GM21447 (cell line): ENCODE results near the gene EEF2.
"Not testable (repeated sequence)": the region's sequence is repeated elsewhere in the genome, so short reads cannot be mapped to it uniquely, and the experiment has no call there.

Experiments used
- ATAC-seq: cut with Tn5 transposase; IDR thresholded peaks from one replicate; pipeline ENCODE4 v1.9.1; 2021; ENCODE audit not compliant: unreplicated experiment

Gene EEF2

GRCh38 chr19:3970808-3971598, 14.3 kb downstream of the EEF2 start, which contains the start of gene DAPK3:
Gene DAPK3 (minus strand): TSS chr19:3971099. CDS start chr19:3969735, 1,364 bp downstream.
- peak; percentile 85 for ATAC-seq

GRCh38 chr19:3970313-3970807, 14.9 kb downstream of the EEF2 start:
- no peak for ATAC-seq

GRCh38 chr19:3969435-3970312, 15.6 kb downstream of the EEF2 start:
- ATAC-seq = no peak

GRCh38 chr19:3968556-3969434, 16.5 kb downstream of the EEF2 start:
- no peak for ATAC-seq

- not testable (repeated sequence) for ATAC-seq
Observed at GRCh38 chr19:3967983-3968382, 17.3 kb downstream of the EEF2 start.

GRCh38 chr19:3966051-3967017, 18.9 kb downstream of the EEF2 start:
- ATAC-seq = no peak

- ATAC-seq = no peak
Observed at GRCh38 chr19:3964256-3965194, 20.7 kb downstream of the EEF2 start.

GRCh38 chr19:3963458-3964255, 21.6 kb downstream of the EEF2 start:
- ATAC-seq = no peak

GRCh38 chr19:3961007-3961406, 24.3 kb downstream of the EEF2 start:
- no peak for ATAC-seq

GRCh38 chr19:3959766-3960131, 25.5 kb downstream of the EEF2 start:
- no peak for ATAC-seq

- ATAC-seq = no peak
Observed at GRCh38 chr19:3958836-3959765, 26.2 kb downstream of the EEF2 start.

GRCh38 chr19:3955688-3956087, 29.6 kb downstream of the EEF2 start:
- ATAC-seq = no peak

- ATAC-seq = not testable (repeated sequence)
Observed at GRCh38 chr19:3955276-3955675, 30.0 kb downstream of the EEF2 start.

- no peak for ATAC-seq
Observed at GRCh38 chr19:3954107-3954506, 31.2 kb downstream of the EEF2 start.

- ATAC-seq = not testable (repeated sequence)
Observed at GRCh38 chr19:3952755-3953276, 32.4 kb downstream of the EEF2 start.
